Measurements from ENCODE around the gene SRGAP3.

GRCh38 chr3:9214185-9214584 is 35.3 kb downstream of the SRGAP3 start:
- TF ChIP-seq CTCF (conservative IDR thresholded peaks at IDR 0.05; ENCODE audit: low read length) (no peak), EZH2phosphoT487 (IDR thresholded peaks at IDR 0.05; ENCODE audit: borderline replicate concordance) (no peak)

All from Loucy (cell line).